ENCODE measurements around the gene KCNB1.
A peak's percentile ranks its signal among the peaks of the same experiment; 100 is the strongest.

GRCh38 chr20:49384437-49385434 lies 97.7 kb downstream of the KCNB1 start:
- TF ChIP-seq CTCF (IDR thresholded peaks at IDR 0.05; ENCODE audit: low read depth, low read length, missing input control): peak; percentile 50
- no peak for TF ChIP-seq HNF4G (IDR thresholded peaks at IDR 0.05)
- TF ChIP-seq JUND (IDR thresholded peaks at IDR 0.05): no peak
- TF ChIP-seq MAX (IDR thresholded peaks at IDR 0.05): no peak
- TF ChIP-seq SP1 (IDR thresholded peaks at IDR 0.05): no peak
- peak; percentile 60 to 75 for TF ChIP-seq RAD21 (IDR thresholded peaks at IDR 0.05)
- no peak for TF ChIP-seq GABPA (IDR thresholded peaks at IDR 0.05 in 1 of 2, conservative IDR thresholded peaks at IDR 0.05 in 1 of 2)
- no peak for TF ChIP-seq REST (IDR thresholded peaks at IDR 0.05)
- TF ChIP-seq TAF1 (conservative IDR thresholded peaks at IDR 0.05): no peak
- no peak for TF ChIP-seq ATF3 (IDR thresholded peaks at IDR 0.05)
- TF ChIP-seq ZBTB33 (IDR thresholded peaks at IDR 0.05): no peak
- TF ChIP-seq RXRA (IDR thresholded peaks at IDR 0.05): no peak
- TF ChIP-seq FOXA1 (IDR thresholded peaks at IDR 0.05): no peak
